ENCODE data around the gene STRIT1. TPM values are rescaled to one million over a fixed set of nuclear protein-coding genes. Genes with fewer than 3 reads are reported as not detected.

Gene STRIT1
- total RNA-seq, 2 donors from 2014 or later, result not detected

GRCh38 chr3:155304394-155304793, 10.9 kb upstream of the STRIT1 start:
- no peaks in the 10 kb centered on the region for H3K36me3 Mint-ChIP-seq (ENCODE audit: low read depth)

GRCh38 chr3:155303540-155304097, 10.1 kb upstream of the STRIT1 start:
- H3K9ac ChIP-seq (ENCODE audit: extremely low read depth, low read length, poor library complexity, severe bottlenecking), result no peak overlapping the region
- Mint-ChIP-seq H3K36me3 (ENCODE audit: low read depth) (no peaks in the 10 kb centered on the region), H3K27ac (no peak overlapping the region)

More at GRCh38 chr3:155304394-155304793, 10.9 kb upstream of the STRIT1 start:
- H3K9me3 ChIP-seq (ENCODE audit: control insufficient read depth, low read length), result peaks cover 8% of the 10 kb centered on the region
- DNase-seq, result no peak
- Mint-ChIP-seq H3K4me3 (no peak overlapping the region), H3K27me3 (ENCODE audit: insufficient read depth) (no peaks in the 10 kb centered on the region), H3K9me3 (peaks cover 10% of the 10 kb centered on the region), H3K4me1 (peaks cover 12% of the 10 kb centered on the region), H3K27ac (no peak overlapping the region)
- no peaks in the 10 kb centered on the region for H3K4me1 ChIP-seq (ENCODE audit: control insufficient read depth, insufficient read depth, low read length)
- no peak overlapping the region for H3K9ac ChIP-seq (ENCODE audit: extremely low read depth, low read length, poor library complexity, severe bottlenecking)
- 93 to 100% methylated on average over 1 to 2 of the region's 2 CpGs for WGBS, 2 experiments (ENCODE audit: insufficient coverage in 1 of 2, insufficient read length in 1 of 2)
- H3K36me3 ChIP-seq (ENCODE audit: control insufficient read depth, insufficient read depth, low read length), result no peaks in the 10 kb centered on the region
- no peak overlapping the region for H3K4me3 ChIP-seq (ENCODE audit: low read length)
- no peak overlapping the region for H3K27ac ChIP-seq (ENCODE audit: low read depth, low read length)
- H3K27me3 ChIP-seq (ENCODE audit: control insufficient read depth, insufficient read depth, low read length, poor library complexity, severe bottlenecking), result no peaks in the 10 kb centered on the region
- TF ChIP-seq CTCF (conservative IDR thresholded peaks at IDR 0.05), result no peak

GRCh38 chr3:155302891-155303290, 9.4 kb upstream of the STRIT1 start:
- H3K4me3 ChIP-seq (ENCODE audit: low read length), result peak overlapping the region; percentile 36
- no peaks in the 10 kb centered on the region for H3K4me1 ChIP-seq (ENCODE audit: control insufficient read depth, insufficient read depth, low read length)
- no peaks in the 10 kb centered on the region for H3K36me3 ChIP-seq (ENCODE audit: control insufficient read depth, insufficient read depth, low read length)
- H3K4me3 Mint-ChIP-seq, result no peak overlapping the region
- 80% methylated on average over 2 of the region's 2 CpGs; no CpG with 5 or more reads in 1 of the 2 experiments for WGBS, 2 experiments (ENCODE audit: insufficient coverage in 1 of 2, insufficient read length in 1 of 2)
- TF ChIP-seq CTCF (conservative IDR thresholded peaks at IDR 0.05), result no peak
- no peak overlapping the region for H3K27ac ChIP-seq (ENCODE audit: low read depth, low read length)
- DNase-seq, result no peak
- no peak overlapping the region for H3K9ac ChIP-seq (ENCODE audit: extremely low read depth, low read length, poor library complexity, severe bottlenecking)
- no peaks in the 10 kb centered on the region for H3K27me3 ChIP-seq (ENCODE audit: control insufficient read depth, insufficient read depth, low read length, poor library complexity, severe bottlenecking)
- H3K36me3 Mint-ChIP-seq (ENCODE audit: low read depth), result no peaks in the 10 kb centered on the region
- no peaks in the 10 kb centered on the region for H3K27me3 Mint-ChIP-seq (ENCODE audit: insufficient read depth)
- H3K9me3 ChIP-seq (ENCODE audit: control insufficient read depth, low read length), result peaks cover 16% of the 10 kb centered on the region
- no peak overlapping the region for H3K27ac Mint-ChIP-seq
- H3K4me1 Mint-ChIP-seq, result peaks cover 12% of the 10 kb centered on the region
- H3K9me3 Mint-ChIP-seq, result peaks cover 18% of the 10 kb centered on the region

More at GRCh38 chr3:155303540-155304097, 10.1 kb upstream of the STRIT1 start:
- DNase-seq, result no peak
- Histone ChIP-seq H3K9me3 (ENCODE audit: control insufficient read depth, low read length) (peaks cover 9% of the 10 kb centered on the region), H3K4me3 (ENCODE audit: low read length) (no peak overlapping the region), H3K27me3 (ENCODE audit: control insufficient read depth, insufficient read depth, low read length, poor library complexity, severe bottlenecking) (no peaks in the 10 kb centered on the region), H3K4me1 (ENCODE audit: control insufficient read depth, insufficient read depth, low read length) (no peaks in the 10 kb centered on the region), H3K27ac (ENCODE audit: low read depth, low read length) (no peak overlapping the region), H3K36me3 (ENCODE audit: control insufficient read depth, insufficient read depth, low read length) (no peaks in the 10 kb centered on the region)
- peaks cover 14% of the 10 kb centered on the region for H3K9me3 Mint-ChIP-seq
- peaks cover 12% of the 10 kb centered on the region for H3K4me1 Mint-ChIP-seq
- H3K4me3 Mint-ChIP-seq, result no peak overlapping the region
- TF ChIP-seq CTCF (conservative IDR thresholded peaks at IDR 0.05), result no peak
- H3K27me3 Mint-ChIP-seq (ENCODE audit: insufficient read depth), result no peaks in the 10 kb centered on the region

Data from endodermal cell (in vitro differentiated cells).